ENCODE data around the gene XRN1. TPM values are rescaled to one million over a fixed set of nuclear protein-coding genes. Genes with fewer than 3 reads are reported as not detected.
"Not testable (repeated sequence)": the region's sequence is repeated elsewhere in the genome, so short reads cannot be mapped to it uniquely, and the experiment has no call there.

The XRN1 gene
- total and polyA plus RNA-seq, 12 donors, result 2.1 to 33.4 (median 20.6) TPM

DNA sequence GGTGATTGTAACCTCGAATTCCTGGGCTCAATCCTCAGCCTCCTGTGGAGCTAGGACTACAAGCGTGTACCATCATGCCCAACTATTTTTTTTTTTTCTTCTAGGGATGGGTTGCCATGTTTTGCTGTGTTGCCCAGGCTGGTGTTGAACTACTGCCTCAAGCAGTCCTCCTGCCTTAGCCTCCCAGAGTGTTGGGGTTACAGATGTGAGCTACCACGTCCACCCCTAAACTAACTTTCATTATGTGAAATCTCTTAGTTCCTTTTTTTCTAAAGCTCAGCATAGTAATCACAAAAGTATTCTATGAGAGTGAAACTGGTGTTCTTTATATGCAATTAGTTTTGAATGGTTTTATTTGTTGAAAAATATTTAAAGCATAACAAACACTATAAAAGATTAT lies 92.1 kb downstream of the XRN1 start:
- no peaks in the 10 kb centered on the region for H3K9me3 ChIP-seq
- no peak overlapping the region for H3K27ac ChIP-seq
- no peak for DNase-seq
- H3K4me1 ChIP-seq, result no peaks in the 10 kb centered on the region
- TF ChIP-seq, protein P1, sequence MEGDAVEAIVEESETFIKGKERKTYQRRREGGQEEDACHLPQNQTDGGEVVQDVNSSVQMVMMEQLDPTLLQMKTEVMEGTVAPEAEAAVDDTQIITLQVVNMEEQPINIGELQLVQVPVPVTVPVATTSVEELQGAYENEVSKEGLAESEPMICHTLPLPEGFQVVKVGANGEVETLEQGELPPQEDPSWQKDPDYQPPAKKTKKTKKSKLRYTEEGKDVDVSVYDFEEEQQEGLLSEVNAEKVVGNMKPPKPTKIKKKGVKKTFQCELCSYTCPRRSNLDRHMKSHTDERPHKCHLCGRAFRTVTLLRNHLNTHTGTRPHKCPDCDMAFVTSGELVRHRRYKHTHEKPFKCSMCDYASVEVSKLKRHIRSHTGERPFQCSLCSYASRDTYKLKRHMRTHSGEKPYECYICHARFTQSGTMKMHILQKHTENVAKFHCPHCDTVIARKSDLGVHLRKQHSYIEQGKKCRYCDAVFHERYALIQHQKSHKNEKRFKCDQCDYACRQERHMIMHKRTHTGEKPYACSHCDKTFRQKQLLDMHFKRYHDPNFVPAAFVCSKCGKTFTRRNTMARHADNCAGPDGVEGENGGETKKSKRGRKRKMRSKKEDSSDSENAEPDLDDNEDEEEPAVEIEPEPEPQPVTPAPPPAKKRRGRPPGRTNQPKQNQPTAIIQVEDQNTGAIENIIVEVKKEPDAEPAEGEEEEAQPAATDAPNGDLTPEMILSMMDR (IDR thresholded peaks at IDR 0.05), result no peak
- intact Hi-C loops (cut with DNase I), result loop anchor here in 2 of 10 donors (5.0 to 10.0 kb wide), 2 partner anchors 52 to 69 kb away; no protein-coding TSS in a partner anchor
- H3K4me3 ChIP-seq, result no peak overlapping the region
- no peaks in the 10 kb centered on the region for H3K27me3 ChIP-seq
- WGBS, 2 donors, result 93 to 100% methylated on average over 3 of the region's 3 CpGs
- H3K36me3 ChIP-seq, result peaks cover 0 to 100% (median 60%) of the 10 kb centered on the region in 9 donors
- no peak for ATAC-seq

DNA sequence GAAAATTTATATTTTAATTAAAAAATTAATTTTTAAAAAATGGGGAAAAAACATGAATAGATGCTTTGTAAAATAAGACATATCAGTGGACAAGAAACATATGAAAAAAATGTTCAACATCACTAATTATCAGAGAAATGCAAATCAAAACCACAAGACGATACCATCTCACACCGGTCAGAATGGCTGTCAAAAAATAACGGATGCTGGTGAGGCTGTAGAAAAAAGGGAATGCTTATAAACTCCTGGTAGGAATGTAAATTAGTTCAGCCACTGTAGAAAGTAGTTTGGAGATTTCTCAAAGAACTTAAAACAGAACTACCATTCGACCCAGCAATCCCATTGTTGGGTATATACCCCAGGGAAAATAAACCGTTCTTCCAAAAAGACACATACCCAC lies 93.8 kb downstream of the XRN1 start:
- Histone ChIP-seq H3K27ac (no peak overlapping the region), H3K9me3 (no peaks in the 10 kb centered on the region), H3K36me3 (peaks cover 0 to 100% (median 49%) of the 10 kb centered on the region in 9 donors), H3K27me3 (no peaks in the 10 kb centered on the region), H3K4me3 (no peak overlapping the region), H3K4me1 (no peaks in the 10 kb centered on the region)
- DNase-seq (no peak), ATAC-seq (no peak)
- TF ChIP-seq, protein P1 (IDR thresholded peaks at IDR 0.05), result no peak
- intact Hi-C loops (cut with DNase I), result loop anchor here in 1 of 10 donors (10.0 kb wide), 1 partner anchor 71 kb away; no protein-coding TSS in a partner anchor
- whole genome bisulfite sequencing, 2 donors, result 95 to 97% methylated on average over 5 of the region's 5 CpGs

DNA sequence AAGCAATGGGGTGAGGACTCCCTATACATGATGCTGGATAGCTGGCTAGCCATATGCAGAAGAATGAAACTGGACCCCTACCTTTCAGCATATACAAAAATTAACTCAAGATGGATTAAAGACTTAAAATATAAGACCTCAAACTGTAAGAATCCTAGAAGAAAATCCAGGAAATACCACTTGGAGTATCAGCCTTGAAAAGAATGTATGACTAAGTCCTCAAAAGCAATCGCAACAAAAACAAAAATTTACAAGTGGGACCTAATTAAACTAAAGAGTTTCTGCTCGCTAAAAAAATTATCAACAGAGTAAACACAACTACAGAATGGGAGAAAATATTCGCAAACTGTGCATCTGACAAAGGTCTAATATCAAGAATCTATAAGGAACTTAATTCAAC lies 94.3 kb downstream of the XRN1 start:
- H3K4me1 ChIP-seq, result no peaks in the 10 kb centered on the region
- intact Hi-C loops (cut with DNase I), result loop anchor here in 1 of 10 donors (10.0 kb wide), 1 partner anchor 71 kb away; no protein-coding TSS in a partner anchor
- WGBS, 2 donors, result 96 to 97% methylated on average over 3 of the region's 3 CpGs
- no peak overlapping the region for H3K4me3 ChIP-seq
- H3K36me3 ChIP-seq, result peaks cover 0 to 100% (median 48%) of the 10 kb centered on the region in 9 donors
- no peak overlapping the region for H3K27ac ChIP-seq
- TF ChIP-seq, protein P1 (IDR thresholded peaks at IDR 0.05), result no peak
- no peaks in the 10 kb centered on the region for H3K9me3 ChIP-seq
- DNase-seq (no peak), ATAC-seq (no peak)
- no peaks in the 10 kb centered on the region for H3K27me3 ChIP-seq

DNA sequence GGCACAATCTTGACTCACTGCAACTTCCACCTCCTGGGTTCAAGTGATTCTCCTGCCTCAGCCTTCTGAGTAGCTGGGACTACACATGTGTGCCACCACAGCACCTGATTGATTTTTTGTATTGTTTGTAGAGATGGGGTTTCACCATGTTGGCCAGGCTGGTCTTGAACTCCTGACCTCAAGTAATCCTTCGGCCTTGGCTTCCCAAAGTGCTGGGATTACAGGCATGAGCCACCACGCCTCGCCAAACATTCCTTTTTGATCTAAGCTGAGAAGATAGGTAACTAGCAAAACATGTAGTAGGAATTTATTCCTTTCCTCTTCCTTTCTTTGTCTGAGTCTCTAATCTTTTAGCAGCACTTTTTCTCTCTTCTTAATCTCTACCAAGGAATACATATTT lies 95.1 kb downstream of the XRN1 start:
- intact Hi-C loops (cut with DNase I), result loop anchor here in 1 of 10 donors (10.0 kb wide), 1 partner anchor 72 kb away; no protein-coding TSS in a partner anchor
- H3K36me3 ChIP-seq, result peaks cover 0 to 100% (median 48%) of the 10 kb centered on the region in 9 donors
- H3K27ac ChIP-seq, H3K27me3 ChIP-seq, ATAC-seq, H3K4me3 ChIP-seq, H3K4me1 ChIP-seq, DNase-seq, H3K9me3 ChIP-seq: not testable (repeated sequence)
- WGBS, 2 donors, result 98 to 99% methylated on average over 3 of the region's 3 CpGs

DNA sequence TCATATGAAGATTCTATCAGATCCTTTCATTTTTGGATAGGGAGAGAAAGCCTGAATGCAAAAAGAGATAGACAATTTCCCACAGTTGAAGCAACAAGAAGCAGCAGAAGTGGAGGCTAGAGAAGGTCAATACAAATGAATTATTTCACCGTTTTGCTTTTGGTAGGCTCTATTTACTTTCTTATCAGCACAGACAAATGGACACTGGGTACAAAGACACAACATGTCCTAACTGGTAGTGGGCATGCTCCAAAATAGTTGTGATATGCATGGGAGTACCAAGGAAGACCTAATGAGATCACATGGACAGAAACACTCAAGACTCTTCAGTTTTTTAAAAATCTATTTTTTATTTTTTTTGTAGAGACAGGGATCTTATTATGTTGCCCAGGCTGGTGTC lies 99.4 kb downstream of the XRN1 start:
- no peak for ATAC-seq
- TF ChIP-seq, protein P1 (IDR thresholded peaks at IDR 0.05), result no peak
- no peak for DNase-seq
- Histone ChIP-seq H3K27me3 (no peaks in the 10 kb centered on the region), H3K36me3 (peaks cover 0 to 100% (median 30%) of the 10 kb centered on the region in 9 donors), H3K4me1 (no peaks in the 10 kb centered on the region), H3K9me3 (no peaks in the 10 kb centered on the region), H3K4me3 (no peak overlapping the region), H3K27ac (no peak overlapping the region)
- 74 to 76% methylated on average over 1 of the region's 1 CpG for WGBS, 2 donors
- intact Hi-C loops (cut with DNase I), result no loop called here
